Lung (tissue), 12 donors: ENCODE data around the gene TRPM3. TPM values are rescaled to one million over a fixed set of nuclear protein-coding genes. Genes with fewer than 3 reads are reported as not detected.

ENCODE experiments used
- ATAC-seq: fragments of 200-7000 bp; cut with Tn5 transposase; one replicate; pipeline ENCODE4 v1.9.1; 2020; ENCODE audit warnings: moderate number of reproducible peaks; ENCODE audit not compliant: insufficient read depth, low FRiP score
- DNase-seq, 3 donors: peaks; one replicate each; pipeline ENCODE4 v3.0.0-alpha.2; 2013 to 2017
- H3K27ac ChIP-seq, 2 donors: one replicate each; pipeline ENCODE4 v1.5.1; 2013; ENCODE audit warnings: mild to moderate bottlenecking in 2 of 2, moderate library complexity in 2 of 2, control low read depth in 1 of 2, inconsistent platforms in 1 of 2, low read depth in 1 of 2, low read length in 1 of 2
- H3K27me3 ChIP-seq, 3 donors: one replicate each; pipeline ENCODE4 v1.5.1; 2013; ENCODE audit warnings: low read length in 2 of 3; ENCODE audit not compliant: control insufficient read depth in 3 of 3, insufficient read depth in 3 of 3
- H3K36me3 ChIP-seq, 4 donors: one replicate each; pipeline ENCODE4 v1.5.1; 2013; ENCODE audit warnings: low read length in 4 of 4, mild to moderate bottlenecking in 1 of 4, moderate library complexity in 1 of 4; ENCODE audit not compliant: control insufficient read depth in 4 of 4, insufficient read depth in 4 of 4
- H3K4me1 ChIP-seq, 5 donors: one replicate each; pipeline ENCODE4 v1.5.1; 2013; ENCODE audit warnings: low read length in 5 of 5, mild to moderate bottlenecking in 2 of 5, moderate library complexity in 1 of 5; ENCODE audit not compliant: control insufficient read depth in 5 of 5, insufficient read depth in 5 of 5
- H3K4me3 ChIP-seq: one replicate; pipeline ENCODE4 v1.5.1; 2013; ENCODE audit warnings: mild to moderate bottlenecking, control low read depth, moderate library complexity
- H3K9ac ChIP-seq, 2 donors: one replicate each; pipeline ENCODE4 v1.5.1; 2013; ENCODE audit warnings: low read length in 2 of 2, control low read depth in 1 of 2; ENCODE audit not compliant: insufficient read depth in 1 of 2
- H3K9me3 ChIP-seq, 4 donors: one replicate each; pipeline ENCODE4 v1.5.1; 2013; ENCODE audit warnings: low read length in 3 of 4, mild to moderate bottlenecking in 1 of 4, moderate library complexity in 1 of 4; ENCODE audit not compliant: control insufficient read depth in 4 of 4, insufficient read depth in 3 of 4
- WGBS, 2 donors: extraction: QIAGEN DNeasy Blood & Tissue Kit; methylation state at CpG; one replicate each; pipeline ENCODE4 v1.1.7; 2013; 5-methylcytosine and 5-hydroxymethylcytosine counted together
- polyA plus RNA-seq, 2 donors: library from polyadenylated mRNA; stranded (reverse); fragments of 200-250 nt; gene quantifications; one replicate each; pipeline ENCODE4 v1.2.1, GENCODE V29; 2013
- total RNA-seq, 2 donors: library from RNA; depleted of rRNA in 1 of 2; stranded (reverse); fragments of >200 nt in 1 of 2; gene quantifications; one replicate each; pipeline ENCODE4 v1.2.1, GENCODE V29; 2014 to 2021
- TF ChIP-seq, protein P1 (sequence below): IDR thresholded peaks from 2 replicates; pipeline ENCODE4 v1.5.1; 2012; ENCODE audit warnings: mild to moderate bottlenecking; ENCODE audit errors: control extremely low read depth, extremely low read depth
- donor health status: control.
- donor health status: control.
- donor health status: Bipolar disorder and iron deficiency.
- donor health status: healthy.
- donor health status: DM: yes; HTN: yes; CAD: no.

The TRPM3 gene
- total and polyA plus RNA-seq, 4 donors, result 0.02 to 1.4 (median 0.49) TPM; not detected in 1

- no peaks in the 10 kb centered on the region for H3K27me3 ChIP-seq
- TF ChIP-seq, protein P1, sequence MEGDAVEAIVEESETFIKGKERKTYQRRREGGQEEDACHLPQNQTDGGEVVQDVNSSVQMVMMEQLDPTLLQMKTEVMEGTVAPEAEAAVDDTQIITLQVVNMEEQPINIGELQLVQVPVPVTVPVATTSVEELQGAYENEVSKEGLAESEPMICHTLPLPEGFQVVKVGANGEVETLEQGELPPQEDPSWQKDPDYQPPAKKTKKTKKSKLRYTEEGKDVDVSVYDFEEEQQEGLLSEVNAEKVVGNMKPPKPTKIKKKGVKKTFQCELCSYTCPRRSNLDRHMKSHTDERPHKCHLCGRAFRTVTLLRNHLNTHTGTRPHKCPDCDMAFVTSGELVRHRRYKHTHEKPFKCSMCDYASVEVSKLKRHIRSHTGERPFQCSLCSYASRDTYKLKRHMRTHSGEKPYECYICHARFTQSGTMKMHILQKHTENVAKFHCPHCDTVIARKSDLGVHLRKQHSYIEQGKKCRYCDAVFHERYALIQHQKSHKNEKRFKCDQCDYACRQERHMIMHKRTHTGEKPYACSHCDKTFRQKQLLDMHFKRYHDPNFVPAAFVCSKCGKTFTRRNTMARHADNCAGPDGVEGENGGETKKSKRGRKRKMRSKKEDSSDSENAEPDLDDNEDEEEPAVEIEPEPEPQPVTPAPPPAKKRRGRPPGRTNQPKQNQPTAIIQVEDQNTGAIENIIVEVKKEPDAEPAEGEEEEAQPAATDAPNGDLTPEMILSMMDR, result no peak
- 78 to 85% methylated on average over 4 of the region's 4 CpGs for WGBS, 2 donors
- H3K36me3 ChIP-seq, result no peaks in the 10 kb centered on the region
- no peaks in the 10 kb centered on the region for H3K9me3 ChIP-seq
- H3K4me1 ChIP-seq, result no peaks in the 10 kb centered on the region
- H3K9ac ChIP-seq, result peak overlapping the region in 1 of 2 donors; percentile 25
- DNase-seq (no peak), ATAC-seq (no peak)
- H3K27ac ChIP-seq, result no peak overlapping the region
- no peak overlapping the region for H3K4me3 ChIP-seq
Observed at GRCh38 chr9:70962761-70963440, 158.5 kb downstream of the TRPM3 start.

DNA sequence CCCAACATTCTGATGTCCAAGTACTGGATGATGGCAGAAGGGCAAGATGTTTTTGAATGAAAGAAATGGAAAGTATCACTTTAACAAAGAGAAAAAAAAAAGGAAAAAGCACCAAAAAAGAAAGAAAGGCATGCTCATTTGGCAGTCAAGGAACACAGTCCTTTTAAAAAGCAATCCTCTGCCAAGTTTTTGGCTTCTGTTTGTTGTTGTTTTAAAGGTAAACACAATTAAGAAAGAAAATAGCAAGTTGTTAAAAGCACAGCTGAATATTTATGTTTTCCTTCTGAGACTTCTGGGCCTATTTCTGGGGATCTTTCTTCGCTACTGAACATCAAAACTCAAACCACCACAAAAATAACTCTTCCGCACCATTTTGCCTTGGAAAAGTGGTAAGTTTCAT is 162.1 kb downstream of the TRPM3 start:
- Histone ChIP-seq H3K27ac (no peak overlapping the region), H3K4me3 (no peak overlapping the region), H3K4me1 (peaks cover 0 to 4% (median 0%) of the 10 kb centered on the region in 5 donors), H3K9ac (no peak overlapping the region), H3K27me3 (no peaks in the 10 kb centered on the region), H3K36me3 (no peaks in the 10 kb centered on the region), H3K9me3 (no peaks in the 10 kb centered on the region)
- TF ChIP-seq, protein P1, result no peak
- no peak for ATAC-seq
- 91 to 94% methylated on average over 2 of the region's 2 CpGs for WGBS, 2 donors
- DNase-seq, result no peak

GRCh38 chr9:70954596-70955143 is 166.8 kb downstream of the TRPM3 start:
- H3K9ac ChIP-seq, result no peak overlapping the region
- no peak overlapping the region for H3K27ac ChIP-seq
- no peak overlapping the region for H3K4me3 ChIP-seq
- H3K27me3 ChIP-seq, result no peaks in the 10 kb centered on the region
- 59 to 77% methylated on average over 8 of the region's 8 CpGs for WGBS, 2 donors
- no peaks in the 10 kb centered on the region for H3K36me3 ChIP-seq
- no peak for ATAC-seq
- peaks cover 0 to 5% (median 0%) of the 10 kb centered on the region in 5 donors for H3K4me1 ChIP-seq
- DNase-seq, result no peak
- H3K9me3 ChIP-seq, result no peaks in the 10 kb centered on the region
- TF ChIP-seq, protein P1, result no peak
